HG03280 (cell line): ENCODE measurements around the gene FABP7.
A peak's percentile ranks its signal among the peaks of the same experiment; 100 is the strongest.
"Not testable (repeated sequence)": the region's sequence is repeated elsewhere in the genome, so short reads cannot be mapped to it uniquely, and the experiment has no call there.

ENCODE experiments used
- ATAC-seq: cut with Tn5 transposase; IDR thresholded peaks from one replicate; pipeline ENCODE4 v1.9.1; 2021; ENCODE audit warnings: mild to moderate bottlenecking, moderate library complexity; ENCODE audit not compliant: unreplicated experiment

FABP7 gene

DNA sequence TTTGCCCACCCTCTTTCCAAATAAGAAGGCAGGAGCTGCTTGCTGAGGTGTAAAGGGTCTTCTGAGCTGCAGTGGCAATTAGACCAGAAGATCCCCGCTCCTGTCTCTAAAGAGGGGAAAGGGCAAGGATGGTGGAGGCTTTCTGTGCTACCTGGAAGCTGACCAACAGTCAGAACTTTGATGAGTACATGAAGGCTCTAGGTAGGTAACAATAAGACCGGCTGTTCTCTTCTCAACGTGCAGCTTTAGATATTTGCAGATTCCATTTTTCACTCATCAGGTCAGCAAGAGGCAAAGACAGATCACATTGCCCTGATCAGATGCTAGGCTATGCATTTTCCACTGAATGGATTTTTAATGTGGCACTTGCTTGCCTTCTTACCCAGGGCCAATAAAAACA, at the start of gene FABP7:
Gene FABP7 (plus strand): TSS at position 50 of the 400 bp plus-strand sequence. CDS start 79 bp downstream, at position 129.
- no peak for ATAC-seq

- no peak for ATAC-seq
These were observed 49.2 kb upstream of the FABP7 start for GRCh38 chr6:122730334-122730733.

DNA sequence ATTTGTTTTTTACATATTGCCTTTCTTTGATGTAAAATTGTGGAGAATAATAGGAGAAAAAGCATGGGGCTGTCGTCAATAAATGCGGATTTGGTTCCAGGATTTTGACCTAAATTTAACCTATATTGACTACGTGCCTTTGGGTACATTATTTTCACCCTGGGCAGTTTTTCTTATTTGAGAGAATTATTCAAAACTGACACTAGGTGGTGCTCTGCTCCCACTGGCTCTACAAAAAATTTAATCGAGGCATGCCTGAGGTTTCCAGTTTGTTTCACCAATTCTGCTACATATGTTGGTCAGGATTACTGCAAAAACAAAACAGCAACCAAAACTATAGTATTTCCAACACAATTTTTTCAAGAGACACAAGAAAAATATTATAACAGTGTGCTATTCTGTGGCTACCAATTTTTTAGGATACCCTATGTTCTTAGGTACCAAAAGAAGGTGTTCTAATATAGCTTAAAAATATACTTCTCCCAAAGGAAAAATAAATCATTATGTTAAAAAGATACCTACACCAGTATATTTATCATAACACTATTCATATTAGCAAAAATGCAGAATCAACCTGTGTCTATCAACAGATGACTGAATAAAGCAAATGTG, 48.6 kb upstream of the FABP7 start:
- peak; percentile 65 for ATAC-seq

DNA sequence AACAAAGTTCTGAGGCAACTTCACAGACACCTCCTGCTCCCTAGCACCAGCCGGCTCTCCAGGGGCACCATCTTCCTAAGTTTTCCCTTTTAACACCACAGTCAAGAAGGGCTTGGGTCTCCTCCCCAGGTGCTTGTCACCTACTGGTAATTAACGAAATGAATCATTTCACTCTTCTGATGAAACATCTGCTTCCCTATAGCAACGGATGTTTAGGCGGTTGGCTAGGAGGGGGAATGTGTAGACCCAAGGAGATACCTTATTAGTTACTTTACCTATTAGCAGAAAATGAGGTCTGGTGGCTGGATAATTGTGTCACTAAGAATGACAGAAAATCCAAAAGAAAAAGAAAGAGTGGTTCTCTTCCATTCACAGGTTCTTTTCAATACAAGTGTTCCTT, 46.3 kb upstream of the FABP7 start:
- no peak for ATAC-seq

GRCh38 chr6:122734529-122735395, 44.8 kb upstream of the FABP7 start:
- no peak for ATAC-seq

GRCh38 chr6:122735582-122735981, 43.9 kb upstream of the FABP7 start:
- no peak for ATAC-seq

DNA sequence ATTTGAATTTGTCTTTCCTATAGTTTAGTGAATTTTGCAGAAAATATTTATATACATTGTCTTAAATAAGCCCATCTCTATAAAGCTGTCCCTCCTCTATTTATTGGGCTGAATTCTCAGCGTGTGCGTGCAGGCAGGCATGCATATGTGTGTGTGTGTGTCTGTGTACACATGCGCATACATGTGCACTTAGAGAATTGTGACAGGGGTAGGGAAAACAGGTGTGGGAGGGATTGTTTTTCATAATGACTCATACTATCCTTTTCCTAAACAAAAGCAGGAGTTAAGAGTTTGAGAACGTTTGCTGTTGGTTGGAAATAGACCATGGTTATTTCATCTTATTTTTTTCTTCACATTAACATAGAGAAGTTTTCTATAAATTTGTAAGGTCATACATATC, 43.4 kb upstream of the FABP7 start:
- ATAC-seq: no peak

DNA sequence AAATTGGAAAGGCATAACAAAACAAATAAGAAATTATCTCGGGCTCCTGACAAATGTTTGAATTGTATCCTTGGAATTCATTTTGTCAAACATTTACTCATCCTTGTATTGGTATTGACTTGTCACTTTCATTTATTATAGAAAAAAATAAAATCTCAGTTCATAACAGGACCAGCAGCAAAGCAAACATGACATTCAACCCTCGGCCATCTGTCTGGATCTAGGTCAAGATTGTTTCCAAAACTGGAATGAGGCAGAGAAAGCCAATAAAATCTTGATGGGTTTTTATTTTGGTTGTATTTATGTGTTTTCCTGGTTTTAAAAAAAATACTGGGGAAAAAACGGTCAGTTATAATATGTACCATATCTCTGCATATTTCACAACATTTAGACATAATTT, 42.9 kb upstream of the FABP7 start:
- no peak for ATAC-seq

DNA sequence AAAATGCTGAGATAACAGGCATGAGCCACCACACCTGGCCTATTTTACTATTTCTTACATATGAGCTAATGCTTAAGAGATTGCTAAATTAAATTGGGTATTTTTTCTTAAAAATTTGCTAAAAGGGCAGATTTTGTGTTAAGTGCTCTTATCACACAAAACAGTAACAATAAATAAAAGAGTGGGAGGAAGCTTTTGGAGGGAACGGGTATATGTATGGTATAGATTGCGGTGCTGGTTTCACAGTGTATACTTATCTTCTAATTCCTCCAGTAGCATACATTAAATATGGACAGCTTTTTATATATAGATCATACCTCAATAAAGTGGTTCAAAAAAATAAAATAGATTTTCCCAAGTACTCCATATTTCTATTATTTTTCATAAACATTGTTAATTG, 39.4 kb upstream of the FABP7 start:
- ATAC-seq: no peak

DNA sequence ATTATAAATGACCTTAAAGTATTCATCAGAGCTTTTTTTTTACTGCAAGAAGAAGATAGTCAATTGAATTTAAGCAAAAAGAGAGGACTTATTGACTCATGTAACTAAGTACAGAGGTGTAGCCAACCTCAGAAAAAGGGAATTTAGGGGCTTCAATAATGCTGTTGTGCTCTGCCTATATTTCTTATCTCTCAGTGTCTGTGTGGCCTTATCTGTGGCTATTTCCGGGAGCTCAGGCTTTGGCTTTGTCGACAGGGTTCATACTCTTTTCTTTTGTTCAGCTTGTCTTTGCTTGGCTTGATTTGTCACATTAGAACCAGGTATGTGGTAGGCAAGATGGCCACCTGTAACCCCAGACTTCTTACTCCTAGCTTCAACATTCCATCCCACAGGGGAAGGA, 38.6 kb upstream of the FABP7 start:
- ATAC-seq: no peak

- not testable (repeated sequence) for ATAC-seq
These were observed 35.3 kb upstream of the FABP7 start for GRCh38 chr6:122744247-122744646.

DNA sequence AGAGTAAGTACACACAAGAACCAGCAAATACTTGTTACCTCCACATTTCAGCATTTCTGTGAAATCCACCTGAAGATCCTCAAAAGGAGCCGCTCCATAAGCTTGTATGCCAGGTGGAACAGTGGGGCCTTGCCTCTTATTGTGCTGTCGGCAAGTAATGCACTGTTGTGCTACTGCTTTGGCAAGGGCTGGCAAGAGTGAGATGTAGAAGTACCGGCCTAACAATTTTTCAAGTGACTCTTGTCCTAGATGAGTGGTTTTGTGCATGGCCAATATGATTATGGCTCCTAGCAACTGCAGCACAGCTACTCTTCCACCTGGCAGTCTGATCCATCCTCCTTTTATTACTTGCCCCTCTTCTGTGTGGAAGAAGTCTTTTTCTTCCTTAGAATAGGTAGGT, 34.7 kb upstream of the FABP7 start:
- not testable (repeated sequence) for ATAC-seq

GRCh38 chr6:122746688-122747087, 32.8 kb upstream of the FABP7 start:
- ATAC-seq: no peak

GRCh38 chr6:122747573-122747972, 31.9 kb upstream of the FABP7 start:
- no peak for ATAC-seq

GRCh38 chr6:122748945-122749344, 30.6 kb upstream of the FABP7 start:
- not testable (repeated sequence) for ATAC-seq

DNA sequence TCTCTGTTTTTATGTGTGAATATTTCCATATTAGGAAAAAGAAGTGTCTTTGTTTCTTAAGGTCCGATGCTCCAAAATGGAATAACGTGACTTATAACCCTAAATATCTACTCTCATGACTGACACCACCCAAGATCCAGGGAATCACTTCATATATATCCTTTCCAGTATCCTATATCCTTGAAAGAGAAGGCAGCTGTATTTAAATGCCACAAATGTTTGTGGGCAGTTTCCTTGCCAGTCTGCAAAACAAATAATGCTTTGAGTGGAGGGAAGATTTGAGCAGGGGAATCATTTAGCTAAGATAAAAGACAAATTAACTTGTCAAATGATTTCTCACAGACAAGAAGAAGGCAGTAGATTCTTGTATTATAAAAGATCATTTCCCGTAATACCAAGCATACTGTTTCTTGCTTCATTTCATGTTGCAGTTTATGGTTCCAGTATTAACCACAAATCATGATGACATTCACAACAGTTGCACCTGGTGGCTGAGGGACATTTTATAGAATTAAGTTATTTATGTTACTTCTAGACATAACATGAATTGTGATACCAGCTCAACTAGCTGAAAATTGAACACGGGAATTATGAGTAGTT, 30.0 kb upstream of the FABP7 start:
- ATAC-seq: no peak

DNA sequence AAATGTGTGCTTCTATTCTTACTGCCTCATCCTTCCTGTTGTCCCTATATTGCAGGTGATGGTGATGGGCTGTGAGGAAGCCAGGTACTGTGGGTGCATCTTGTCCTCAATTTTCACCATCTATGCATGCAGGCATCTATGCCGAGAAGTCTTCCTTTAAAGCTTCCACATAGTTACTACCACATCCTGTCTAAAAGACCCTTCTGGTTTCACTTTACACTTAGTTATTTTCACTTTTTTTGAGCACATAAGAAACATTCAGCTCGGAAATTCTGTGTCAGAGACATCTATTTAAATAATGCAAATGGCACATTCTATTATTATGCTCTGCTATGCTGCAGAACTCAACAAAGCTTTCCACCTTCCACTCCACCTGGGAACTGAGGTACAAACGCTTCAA, 28.2 kb upstream of the FABP7 start:
- ATAC-seq: peak; percentile 64

- ATAC-seq: no peak
These were observed 27.1 kb upstream of the FABP7 start for GRCh38 chr6:122752459-122752858.

DNA sequence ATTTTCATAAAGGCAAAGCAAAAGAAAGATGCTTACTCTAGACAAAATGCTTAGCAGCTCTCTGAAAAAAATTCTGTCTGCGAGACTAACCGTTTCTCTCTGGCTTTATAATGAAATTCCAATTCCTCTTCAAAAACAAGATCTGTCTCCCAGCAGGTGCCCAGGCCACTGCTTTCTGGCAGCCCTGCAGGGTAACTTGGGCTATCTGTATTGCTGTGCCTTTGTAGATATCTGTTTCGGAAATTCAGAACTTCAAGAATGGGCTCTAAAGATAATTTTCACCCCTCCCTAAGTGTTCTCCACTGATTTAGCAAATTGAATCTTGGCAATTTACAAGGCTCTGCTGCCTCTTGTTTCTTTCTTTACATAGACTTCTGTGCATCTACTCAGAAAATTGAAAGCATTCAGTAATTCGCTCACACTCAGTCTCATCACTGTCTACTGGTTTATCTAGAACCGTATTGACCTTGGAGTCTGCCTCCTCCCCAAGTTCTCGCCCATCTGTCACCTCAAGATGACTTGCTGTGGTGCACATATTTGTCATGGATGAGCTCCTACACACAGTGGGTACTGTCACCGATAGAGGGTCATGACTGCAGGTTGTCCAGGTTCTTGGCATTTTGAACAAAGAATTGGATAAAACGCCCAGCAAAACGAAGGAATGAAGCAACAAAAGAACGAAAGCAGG, 26.4 kb upstream of the FABP7 start:
- no peak for ATAC-seq

DNA sequence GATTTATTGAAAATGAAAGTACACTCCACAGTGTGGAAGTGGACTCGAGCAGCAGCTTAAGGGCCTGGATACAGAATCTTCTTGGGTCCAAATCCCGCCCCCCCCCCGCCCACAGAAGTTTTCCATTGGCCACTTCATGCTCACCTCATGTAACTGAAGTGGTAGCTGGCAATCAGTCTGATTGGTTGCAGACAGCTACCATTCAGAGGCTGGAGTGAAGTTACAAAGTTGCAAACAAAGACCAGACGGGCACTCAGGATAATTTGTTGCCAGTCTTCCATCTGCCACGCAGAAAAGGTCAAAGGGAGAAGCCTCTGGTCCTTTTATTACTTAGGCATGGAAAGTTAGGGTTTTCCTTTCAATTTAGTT, 25.8 kb upstream of the FABP7 start:
- ATAC-seq: no peak

GRCh38 chr6:122754191-122754731, 25.3 kb upstream of the FABP7 start:
- ATAC-seq: no peak
